GM21526 (cell line): ENCODE data around the gene DAPL1.

Source experiments
- ATAC-seq: cut with Tn5 transposase; IDR thresholded peaks from one replicate; pipeline ENCODE4 v1.9.1; 2021; ENCODE audit warnings: moderate library complexity; ENCODE audit not compliant: unreplicated experiment, low FRiP score

Gene DAPL1

DNA sequence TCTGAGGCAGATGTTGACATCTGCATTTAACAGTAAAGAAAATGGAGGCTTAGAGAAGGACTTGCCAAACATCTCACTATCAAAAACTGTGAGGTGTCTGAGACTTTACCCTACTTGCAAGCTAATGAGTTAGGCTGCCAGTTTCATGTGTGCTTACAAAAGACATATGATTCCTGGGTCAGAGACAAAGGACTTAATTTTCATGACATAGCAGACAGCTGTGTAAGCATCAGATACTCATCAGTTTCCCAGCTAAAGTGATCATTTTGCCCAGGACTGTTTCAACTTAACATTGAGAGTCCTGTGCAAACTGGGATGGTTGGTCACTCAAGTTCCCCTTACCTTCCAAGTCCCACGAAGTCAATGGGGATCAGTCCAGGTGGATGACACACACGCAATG is 18.9 kb upstream of the DAPL1 start:
- no peak for ATAC-seq

DNA sequence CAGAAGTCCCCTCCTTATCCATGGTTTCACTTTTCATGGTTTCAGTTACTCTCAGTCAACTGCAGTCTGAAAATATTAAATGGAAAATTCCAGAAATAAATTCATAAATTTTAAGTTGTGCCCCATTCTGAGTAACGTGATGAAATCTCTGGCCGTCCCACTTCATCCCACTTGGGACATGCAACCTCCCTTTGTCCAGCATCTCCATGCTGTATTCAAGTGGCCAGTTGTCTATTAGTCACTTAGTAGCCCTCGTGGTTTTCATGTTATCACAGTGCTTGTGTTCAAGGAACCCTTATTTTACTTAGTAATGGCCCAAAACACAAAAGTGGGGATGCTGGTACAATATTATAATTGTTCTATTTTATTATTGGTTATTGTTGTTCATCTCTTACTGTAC is 18.0 kb upstream of the DAPL1 start:
- no peak for ATAC-seq

DNA sequence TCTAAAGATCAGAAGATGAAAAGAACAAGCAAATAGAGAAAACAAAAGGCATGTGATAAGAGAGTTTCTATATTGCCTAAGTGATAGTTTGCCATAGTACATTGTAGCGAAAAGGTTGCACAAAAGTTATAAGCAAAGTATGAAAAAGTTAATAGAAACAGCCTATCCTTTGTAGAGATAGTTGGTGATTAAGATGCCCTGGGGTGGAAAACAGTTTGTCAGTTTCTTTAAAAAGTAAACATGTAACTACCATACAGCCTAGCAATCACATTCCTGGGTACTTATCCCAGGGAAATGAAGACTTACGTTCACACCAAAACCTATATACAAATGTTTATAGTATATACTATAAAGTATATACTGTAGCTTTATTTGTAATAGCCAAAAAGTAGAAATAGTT is 16.9 kb upstream of the DAPL1 start:
- ATAC-seq = no peak

DNA sequence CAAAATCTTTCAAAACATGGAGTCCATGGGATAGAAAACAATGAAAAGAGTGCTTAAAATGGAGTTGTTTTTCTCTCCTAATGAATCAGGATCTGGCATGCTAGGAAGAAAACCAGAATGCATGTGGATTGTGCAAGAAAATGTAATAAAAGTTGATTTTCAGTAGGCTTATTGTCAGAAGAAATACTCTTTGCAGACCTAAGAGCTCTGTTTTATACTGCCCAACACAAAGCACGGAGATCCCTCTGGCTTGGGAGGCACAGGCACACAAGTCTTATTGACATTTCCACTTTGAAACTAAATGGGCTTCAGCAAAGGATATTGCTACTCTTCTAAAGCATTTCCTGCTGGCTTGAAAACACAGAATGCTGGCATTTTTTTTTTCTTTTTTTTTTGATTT is 15.5 kb upstream of the DAPL1 start:
- ATAC-seq = no peak

DNA sequence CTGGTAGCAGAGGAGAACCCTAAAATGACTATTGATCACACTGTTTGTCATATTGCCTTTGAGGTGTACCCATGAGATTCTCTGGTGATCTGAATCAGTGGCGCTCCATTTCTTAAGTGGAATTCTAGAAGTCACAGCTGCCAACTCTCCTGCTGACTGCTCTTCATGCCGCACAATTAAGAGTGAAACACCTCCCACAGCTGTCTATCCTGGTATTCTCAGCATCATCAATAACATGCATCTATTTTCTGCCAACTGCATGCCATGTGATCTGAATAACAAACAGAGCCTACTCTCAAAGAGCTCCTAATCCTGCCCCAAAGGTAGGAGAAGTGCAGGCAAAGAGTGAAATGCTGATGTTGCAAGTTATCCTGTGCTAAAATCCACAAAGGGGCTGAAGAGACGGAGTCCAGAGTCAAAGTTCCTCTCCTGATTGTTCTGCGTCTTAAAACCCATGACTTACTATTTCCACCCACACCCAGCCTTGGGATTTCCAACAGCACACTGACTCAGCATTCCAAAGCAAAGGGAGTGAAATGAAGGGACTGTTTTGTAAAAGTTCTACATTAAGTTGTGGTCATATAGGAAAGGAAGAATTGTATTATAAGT is 13.7 kb upstream of the DAPL1 start:
- ATAC-seq = no peak

DNA sequence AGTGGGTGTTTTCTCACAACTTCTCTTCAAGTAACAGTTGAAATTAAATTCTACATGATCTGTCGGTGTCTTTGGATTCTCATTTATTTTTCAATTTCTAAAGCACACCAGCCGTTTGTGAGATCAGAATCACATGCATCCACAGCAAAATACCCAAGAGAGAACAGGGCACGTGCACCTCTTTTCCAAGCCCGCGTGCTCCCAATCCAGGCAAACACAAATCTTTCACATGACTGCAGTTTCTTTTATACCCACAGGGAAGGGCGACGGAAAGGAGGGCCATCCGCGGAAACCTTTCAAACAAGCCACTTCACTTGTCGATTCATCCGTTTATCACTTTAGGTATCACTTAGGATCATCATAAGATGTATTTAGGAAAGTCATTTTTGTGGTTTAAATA is 13.0 kb upstream of the DAPL1 start:
- ATAC-seq = no peak

DNA sequence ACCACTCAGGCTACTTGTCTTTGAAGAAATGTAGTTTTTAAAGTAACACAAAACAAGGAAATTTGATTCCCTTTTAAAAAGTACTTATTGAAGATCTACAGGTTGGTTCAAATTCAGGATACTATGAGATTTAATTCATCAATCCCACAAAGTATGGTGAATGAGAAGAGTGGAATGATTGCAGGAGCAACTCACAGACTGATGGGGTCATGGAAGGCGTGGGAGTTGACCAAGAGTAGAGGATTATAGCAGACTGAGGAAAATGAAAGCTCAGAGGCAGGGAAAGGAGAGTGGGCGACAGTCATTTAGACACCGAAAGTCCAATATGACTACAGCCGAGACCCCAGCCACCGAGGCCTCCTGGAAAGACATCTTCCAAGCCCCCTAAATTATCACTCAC is 12.5 kb upstream of the DAPL1 start:
- ATAC-seq = no peak

DNA sequence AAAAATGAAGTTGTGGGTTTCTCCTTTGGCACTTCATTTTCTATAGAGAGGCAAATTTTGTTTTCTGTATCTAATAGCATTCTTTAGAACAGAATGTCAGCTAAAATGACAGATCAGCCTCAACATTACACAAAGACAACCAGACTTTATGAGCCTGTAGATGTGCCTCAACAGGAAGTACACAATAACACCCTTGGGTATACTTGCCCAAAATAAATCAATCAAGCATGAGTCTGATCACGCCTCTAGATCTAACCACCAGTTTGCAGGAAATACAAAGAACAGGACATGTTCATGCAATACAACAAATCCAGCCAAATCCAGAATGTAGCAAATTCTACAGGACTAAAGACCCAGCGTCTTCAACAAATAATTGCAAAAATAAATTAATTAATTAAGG is 11.2 kb upstream of the DAPL1 start:
- ATAC-seq = no peak

DNA sequence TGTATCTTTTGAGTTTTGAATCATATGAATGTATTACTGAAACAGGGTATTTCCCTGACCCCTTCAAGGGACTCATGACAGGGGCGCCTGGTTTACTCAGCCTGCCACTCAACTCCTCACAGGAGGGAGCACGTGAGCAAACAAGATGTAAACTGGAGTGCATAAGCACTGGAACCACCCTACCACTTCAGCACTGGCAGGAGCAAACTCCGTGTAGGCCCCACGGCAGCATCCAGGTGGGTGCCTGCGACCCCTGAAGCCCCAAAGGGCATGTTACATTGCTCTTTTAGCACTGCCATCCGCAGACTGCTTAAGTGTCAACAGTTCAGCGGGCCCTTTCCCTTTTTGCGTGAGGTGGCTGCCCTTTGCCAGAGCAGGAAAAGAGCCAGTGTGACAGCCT is 8.2 kb upstream of the DAPL1 start:
- no peak for ATAC-seq

DNA sequence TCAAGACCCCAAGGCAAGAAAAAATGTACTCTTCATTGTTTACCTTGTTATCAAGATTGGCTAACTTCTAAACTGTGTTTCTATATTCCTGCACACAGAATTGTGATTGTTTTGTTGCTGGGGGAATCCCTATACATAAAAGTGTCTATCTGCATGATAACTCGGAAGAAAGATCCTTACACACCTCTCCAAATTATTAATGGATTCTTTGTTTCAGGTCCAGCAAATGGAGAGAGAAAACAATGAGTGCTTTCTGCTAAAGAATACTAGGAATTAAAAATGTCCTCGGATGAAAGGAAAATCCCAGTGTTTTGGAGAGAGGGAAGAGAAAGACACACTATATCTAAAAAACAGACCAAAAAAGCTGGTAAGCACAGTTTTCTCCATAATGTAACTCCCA is 6.2 kb upstream of the DAPL1 start:
- no peak for ATAC-seq

DNA sequence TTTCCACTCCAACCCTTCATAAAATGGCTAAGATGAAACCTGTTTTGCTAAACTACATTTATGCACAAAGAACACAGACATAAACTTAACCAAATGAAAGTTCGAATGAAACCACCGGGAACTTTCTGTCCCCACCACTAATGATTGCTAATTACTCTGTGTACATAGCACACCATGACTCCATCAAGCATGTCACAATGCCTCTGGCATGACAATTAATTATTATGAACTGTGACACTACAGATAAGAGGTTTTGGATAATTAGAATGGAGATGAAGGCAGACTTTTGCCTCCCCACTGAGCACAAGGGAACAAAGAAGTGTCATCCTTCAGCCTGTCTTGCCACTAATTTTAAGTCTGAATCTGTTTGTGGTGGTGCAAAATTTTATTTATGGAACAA is 1.5 kb downstream of the DAPL1 start:
- ATAC-seq = no peak

DNA sequence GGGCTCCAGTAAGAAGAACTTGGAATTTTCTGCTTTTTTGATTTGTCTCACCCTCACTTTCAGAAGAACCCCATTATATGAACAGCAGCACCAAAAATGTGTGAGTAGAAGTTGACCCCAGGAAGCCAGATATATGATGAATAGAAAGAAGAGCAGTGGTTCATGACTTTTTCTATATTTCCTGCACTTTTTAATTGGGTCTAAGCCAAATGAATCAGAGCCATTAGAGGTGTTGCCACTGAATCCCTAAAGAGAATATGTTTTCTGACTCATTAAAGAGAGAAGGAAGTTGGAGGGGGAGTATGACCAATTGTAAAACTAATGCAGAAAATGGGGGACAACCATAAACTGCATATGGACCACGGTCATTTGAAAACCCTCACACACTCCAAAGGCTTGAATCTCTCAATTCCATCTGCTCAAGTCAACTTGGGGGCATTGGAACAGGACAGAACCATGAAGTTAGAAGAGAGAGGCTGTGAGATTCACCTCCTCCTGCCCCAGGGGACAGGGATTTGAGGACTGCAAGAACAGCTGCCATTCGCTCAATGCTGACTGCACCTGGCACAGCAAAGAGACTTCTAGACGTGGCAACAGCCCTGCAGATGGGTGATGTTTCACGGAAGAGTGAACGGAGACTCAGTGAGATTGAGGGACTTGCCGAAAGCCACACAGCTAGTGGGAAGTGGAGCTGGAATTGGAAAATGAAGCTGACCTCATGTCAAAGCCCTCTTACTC is 3.0 kb downstream of the DAPL1 start:
- ATAC-seq = no peak

DNA sequence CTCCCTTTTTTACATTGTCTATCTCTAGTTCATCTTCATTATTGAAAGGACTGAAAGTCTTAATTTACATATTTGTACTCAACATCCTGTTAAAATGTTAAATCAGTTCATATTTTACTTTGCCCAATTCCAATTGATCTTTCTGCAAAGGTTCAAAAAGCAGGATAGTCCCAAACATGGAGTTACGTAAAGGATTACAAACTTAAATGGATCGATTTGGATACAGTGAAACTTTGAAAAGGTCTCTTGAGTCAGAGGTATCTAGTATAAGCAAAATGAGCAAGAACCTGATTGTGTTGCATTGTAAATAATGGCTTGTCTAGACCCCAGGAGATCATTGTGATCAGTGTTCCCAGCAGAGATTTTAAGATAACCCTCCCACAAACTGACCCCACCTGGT is 4.1 kb downstream of the DAPL1 start:
- ATAC-seq = no peak

DNA sequence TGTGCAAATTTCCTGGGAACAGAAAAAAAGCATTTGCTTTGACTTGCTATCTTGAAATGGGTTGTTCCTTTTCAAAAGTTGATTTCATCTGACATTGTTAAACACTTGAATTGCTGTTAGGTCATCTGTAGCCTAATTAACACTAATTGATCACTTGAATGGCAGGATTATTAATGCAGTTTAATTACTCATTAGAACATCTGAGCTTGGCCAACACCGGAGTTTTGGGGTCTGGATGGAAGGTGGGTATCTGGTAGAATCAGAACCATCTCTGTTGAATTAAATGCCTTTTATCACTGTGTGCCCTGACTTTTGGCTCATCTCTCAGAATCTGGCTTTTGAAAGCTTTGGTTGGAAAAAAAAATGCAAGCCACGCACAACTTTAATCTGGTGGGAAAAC is 8.4 kb downstream of the DAPL1 start:
- ATAC-seq = no peak

DNA sequence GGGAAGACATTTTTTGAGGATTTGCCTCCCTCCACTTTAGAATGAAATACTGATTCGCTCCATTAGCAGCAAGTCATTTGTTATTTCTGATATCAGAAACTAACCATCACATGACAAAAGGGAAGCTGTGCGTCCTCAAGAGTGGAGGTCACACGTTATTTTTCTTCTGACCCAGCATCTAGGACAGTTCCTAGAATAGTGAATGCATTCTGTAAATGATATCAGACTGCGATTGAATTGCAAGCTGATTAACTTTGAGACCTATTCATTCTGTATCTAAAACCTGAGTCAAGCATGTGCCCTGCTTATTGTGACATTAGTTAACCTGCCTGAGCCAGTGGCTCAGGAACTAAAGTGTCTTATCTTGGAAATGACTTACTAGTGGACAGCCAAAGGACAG is 10.1 kb downstream of the DAPL1 start:
- no peak for ATAC-seq

DNA sequence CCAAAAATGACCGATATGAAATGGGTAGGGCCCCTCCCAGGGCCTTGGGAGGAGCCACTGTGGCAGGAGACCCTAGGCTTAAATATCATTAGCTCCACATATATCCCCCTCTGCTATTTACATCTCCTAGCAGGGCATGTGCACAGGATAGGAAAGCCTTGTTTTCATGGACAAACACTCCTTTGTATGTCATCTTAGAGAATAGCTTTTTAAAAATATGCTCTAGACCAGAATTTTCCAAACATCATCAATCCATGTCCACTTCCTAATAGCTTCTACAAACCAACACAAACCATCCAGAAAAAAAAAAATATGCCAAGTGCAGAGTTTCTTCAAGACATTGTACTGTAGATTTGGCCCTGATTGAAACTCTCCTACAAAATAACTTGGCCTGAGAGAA is 10.8 kb downstream of the DAPL1 start:
- ATAC-seq = no peak

DNA sequence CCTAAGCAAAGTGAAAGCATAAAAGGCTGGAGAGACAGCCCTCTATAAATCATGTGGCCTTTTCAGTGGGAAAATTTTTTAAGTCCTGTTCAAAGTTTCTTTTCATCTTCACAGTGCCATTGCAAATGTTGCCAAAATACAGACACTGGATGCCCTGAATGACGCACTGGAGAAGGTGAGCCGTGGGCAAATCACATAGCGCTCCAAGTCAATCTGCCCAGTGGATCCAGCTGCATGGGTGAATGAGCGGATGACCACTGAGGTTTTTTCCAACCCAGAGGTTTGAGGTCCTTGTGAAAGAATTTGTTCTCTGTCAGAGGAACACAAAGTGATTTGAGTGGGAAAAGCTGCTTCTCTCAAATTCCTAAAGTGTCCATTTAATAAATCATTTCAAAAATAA is 11.8 kb downstream of the DAPL1 start:
- no peak for ATAC-seq

DNA sequence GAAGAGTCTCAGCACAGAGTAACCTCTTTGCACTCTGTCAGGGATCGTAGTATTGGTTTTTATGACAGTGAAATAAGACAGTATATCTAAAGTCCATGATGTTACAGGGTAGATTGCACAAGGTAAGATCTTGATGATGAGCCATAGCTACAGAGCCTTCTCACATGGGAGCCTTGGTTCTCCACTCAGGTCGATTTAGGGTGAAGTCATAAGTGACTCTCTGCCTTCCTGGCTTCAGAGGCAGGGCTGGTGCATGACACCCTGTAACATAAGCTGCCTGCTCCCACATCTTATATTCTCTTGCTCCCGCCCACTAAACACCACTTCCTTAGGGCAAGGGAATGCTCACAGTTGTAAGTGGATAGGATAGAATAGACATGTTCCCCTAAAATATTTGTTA is 13.3 kb downstream of the DAPL1 start:
- no peak for ATAC-seq

DNA sequence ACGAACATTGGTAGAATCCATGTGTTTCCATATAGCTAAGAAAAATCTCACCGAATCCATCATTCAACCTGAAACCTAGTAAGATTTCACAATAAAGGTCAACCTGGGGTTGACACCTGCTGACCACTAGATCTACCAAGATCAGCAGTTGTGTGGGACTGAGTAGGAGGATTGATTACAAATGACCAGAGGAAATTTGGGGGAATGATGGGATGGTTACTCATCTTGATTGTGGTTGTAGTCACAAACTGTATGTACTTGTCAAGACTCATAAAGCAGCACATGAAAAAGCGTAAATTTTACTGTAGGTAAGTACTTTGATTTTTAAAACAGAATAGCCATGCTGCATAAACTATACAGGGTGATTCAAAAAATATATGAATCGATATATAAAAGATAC is 14.7 kb downstream of the DAPL1 start:
- ATAC-seq = no peak

DNA sequence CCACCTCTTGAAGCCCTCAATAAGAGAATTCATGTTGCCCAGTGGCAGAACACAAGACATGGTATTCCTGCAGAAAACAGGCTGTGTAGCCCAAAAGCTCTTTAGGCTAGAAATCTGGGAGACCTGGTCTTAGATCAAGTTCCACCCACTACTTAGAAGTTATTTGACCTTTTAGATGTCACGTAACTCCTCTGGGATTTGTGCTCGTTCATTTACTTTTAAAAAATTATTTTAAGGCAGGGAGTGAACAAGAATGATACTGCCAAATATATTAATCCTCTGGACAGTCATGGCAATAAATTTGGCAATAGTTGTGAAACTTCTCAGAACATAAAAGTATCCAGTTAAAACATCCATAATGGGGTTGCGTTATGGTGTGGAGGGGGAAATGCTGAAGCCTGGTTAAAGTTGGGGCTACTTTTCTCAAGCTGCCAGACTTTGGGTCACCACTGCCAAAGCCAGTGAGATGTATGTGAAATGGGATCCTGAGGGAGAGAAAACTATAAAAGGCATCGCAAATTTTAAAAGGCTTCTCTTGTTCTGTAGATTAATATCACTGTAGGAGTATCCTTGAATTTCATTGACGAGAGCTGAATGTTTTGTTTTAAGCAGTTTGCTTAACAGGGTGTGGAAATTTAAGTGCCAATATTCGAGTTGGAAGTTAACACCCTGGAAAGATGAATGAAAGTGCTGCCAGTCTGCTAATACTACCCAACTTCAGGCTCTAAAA is 15.8 kb downstream of the DAPL1 start:
- ATAC-seq = no peak

DNA sequence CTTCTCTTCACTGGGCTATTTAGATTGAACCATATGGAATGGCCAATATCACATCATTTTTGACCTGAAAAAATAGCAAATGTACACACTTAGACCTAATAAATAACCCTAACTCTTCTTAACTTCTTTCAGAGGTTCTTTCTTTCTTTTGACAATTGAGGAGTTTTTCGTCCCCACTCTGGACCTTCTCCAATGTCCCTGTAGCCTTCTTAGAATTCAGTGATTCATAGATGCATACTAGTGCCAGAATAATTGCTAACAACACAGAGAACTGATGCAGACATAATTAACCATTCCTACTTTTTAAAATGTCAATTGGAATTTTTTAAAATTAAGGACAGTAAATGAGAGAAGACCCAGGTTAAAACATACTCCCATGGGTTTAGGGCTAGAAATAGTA is 20.0 kb downstream of the DAPL1 start:
- ATAC-seq = no peak

DNA sequence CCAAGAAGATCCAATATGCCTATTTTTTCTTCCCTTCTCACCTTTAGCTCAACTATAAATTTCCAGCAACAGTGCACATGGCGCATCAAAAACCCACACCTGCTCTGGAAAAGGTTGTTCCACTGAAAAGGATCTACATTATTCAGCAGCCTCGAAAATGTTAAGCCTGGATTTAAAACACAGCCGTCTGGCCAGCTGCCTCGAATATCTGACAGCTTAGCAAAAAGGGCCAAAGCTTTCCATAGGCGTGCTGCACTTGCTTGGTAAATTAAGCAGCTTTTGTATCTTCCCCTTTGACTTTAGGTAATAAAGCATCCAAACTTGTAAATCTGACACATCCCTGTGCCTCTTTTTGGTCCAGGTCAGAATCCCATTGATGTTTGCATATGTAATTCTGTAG is 20.5 kb downstream of the DAPL1 start:
- ATAC-seq = no peak
